SK-N-SH (cell line): Measurements from ENCODE around the gene ENTREP3.
A peak's percentile ranks its signal among the peaks of the same experiment; 100 is the strongest.

Experiments used
- CTCF ChIP-seq: fragments of 200-600 bp; sonication (generic); IDR thresholded peaks from 2 replicates; pipeline ENCODE4 v1.6.1; 2017; ENCODE audit warnings: antibody characterized with exemption, mild to moderate bottlenecking, moderate library complexity
- EP300 ChIP-seq, 2 experiments: IDR thresholded peaks; 2 replicates each; pipeline versions ENCODE4 v1.4.0 to v1.6.1; 2012; ENCODE audit warnings: borderline replicate concordance in 1 of 2, low read depth in 1 of 2, low read length in 1 of 2
- TF ChIP-seq, protein P1 (sequence below): fragments of 150-350 bp; IDR thresholded peaks from 2 replicates; pipeline ENCODE4 v1.6.1; 2016; ENCODE audit warnings: mild to moderate bottlenecking, low read depth, low read length

GRCh38 chr1:155226910-155227260, 28.4 kb downstream of the ENTREP3 start:
- TF ChIP-seq, protein P1, sequence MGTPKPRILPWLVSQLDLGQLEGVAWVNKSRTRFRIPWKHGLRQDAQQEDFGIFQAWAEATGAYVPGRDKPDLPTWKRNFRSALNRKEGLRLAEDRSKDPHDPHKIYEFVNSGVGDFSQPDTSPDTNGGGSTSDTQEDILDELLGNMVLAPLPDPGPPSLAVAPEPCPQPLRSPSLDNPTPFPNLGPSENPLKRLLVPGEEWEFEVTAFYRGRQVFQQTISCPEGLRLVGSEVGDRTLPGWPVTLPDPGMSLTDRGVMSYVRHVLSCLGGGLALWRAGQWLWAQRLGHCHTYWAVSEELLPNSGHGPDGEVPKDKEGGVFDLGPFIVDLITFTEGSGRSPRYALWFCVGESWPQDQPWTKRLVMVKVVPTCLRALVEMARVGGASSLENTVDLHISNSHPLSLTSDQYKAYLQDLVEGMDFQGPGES: no peak
- TF ChIP-seq CTCF (peak; percentile 6; the same call in 1 of the 2 replicates), EP300 (IDR thresholded peaks at IDR 0.05; ENCODE audit: borderline replicate concordance in 1 of 2, low read depth in 1 of 2, low read length in 1 of 2) (no peak)
